ENCODE measurements around the gene GTPBP2.
"Not testable (repeated sequence)": the region's sequence is repeated elsewhere in the genome, so short reads cannot be mapped to it uniquely, and the experiment has no call there.

Gene GTPBP2

DNA sequence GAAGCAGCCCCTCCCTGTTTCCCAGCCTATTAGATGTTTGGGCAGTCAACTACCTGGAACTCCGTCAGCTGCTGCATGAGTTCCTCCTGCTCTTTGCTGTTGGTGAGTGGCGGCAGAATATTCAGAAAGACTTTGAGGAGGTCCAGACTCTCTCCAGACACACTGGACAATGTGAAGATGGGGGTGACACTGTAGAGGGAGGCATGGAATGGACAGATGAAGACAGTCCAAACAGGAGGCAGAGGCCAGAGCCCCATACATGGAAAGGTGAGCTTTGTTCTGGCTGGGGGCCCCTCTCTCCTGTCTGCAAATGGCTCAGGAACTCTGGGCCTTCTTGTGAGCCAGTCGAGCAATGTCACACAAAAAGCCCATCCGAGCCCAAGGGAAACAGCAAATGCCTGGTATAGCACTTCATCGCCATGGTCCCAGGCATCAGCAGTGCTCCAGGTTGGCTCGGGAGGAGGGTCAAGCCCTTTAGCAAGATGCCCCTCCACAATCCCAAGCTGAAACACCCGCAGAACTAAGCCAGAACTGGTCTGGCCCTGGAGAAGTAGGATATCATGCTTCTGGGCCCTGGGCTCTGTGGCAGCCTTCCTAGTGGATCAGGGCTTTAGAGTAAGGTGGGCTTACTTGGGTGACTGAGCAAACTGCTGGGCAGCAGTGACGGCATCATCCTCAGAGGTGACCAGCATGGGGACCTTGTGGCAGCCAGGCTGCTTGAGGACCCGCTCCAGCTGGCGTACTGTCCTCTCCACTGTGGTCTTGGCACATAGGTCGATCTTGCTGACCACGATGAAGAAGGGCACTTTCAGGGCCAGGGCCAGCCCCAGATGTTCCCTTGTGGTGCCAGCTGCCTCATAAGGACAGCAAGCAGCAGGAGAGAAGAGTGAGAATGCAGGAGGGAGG lies 4.9 kb downstream of the GTPBP2 start:
- DNase-seq, result no peak

DNA sequence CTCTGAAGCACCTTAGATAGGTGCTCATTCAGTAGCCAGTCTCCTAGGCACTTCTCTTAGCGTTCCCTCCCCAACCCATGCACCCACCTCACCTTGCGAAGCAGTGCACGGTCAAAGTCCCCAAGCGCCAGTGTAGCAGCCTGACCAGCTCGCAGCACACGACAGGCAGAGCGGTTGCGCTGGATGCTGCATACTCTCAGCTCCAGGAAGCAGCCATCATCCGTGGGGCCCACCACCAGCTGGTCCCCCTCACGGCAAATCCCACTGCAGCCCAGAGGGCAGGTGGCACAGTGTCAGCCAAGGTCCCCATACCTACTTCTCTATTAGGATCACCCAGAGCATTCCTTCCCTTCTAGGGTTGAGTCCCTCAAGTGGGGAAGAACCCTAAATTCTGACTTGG lies 6.5 kb downstream of the GTPBP2 start:
- no peak for DNase-seq

DNA sequence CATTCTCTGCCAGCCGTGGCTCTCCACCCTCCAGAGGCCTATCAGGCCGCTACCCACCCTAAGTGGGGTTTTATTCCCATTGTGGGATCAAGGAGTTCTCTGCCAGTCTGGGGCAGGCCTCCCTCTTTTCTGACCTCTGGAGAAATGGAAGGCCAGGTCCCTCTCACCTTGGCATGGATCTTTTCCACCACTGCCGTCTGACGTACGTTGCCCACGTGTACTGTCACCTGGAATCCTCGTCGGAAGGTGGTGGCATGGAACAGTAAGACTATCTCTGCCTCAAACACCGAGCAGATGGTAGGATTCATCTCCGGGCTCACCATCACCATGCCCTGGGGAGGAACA lies 7.3 kb downstream of the GTPBP2 start:
- no peak for DNase-seq

DNA sequence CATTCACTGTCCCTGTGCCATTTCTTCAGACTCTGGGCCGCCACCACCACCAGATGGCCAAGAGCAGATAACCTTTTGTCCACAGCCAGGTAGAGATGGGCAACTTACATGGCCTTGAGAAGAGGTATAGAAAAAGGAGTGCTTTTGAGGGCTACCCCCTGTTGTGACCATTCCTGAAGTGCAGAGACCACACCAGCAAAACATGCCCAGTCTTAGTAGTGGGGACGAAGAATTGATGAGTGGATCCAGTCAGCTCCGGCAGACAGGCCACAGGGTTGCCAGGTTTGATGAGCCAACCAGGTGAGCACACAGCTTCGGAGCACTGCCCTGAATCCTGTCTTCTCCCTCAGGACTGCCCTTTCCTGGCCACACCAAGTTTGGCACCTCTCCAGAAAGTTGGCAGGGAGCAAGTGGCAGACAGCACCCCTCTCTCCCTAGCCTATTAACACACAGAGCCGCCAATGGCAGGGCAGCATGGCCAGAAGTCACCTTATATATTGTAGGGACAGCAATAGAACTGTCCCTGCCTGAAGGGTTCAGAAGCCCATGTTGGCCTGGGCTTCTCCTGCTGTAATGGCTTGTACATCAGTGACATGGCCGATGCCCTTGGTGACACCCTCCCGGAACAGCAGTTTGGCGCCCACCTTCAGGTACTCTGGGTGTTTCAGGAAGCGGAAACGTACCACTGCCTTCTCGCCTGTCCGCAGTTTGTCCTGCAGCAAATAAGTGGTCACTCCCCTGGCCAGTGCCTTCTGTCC lies 7.8 kb downstream of the GTPBP2 start:
- DNase-seq, result no peak

DNA sequence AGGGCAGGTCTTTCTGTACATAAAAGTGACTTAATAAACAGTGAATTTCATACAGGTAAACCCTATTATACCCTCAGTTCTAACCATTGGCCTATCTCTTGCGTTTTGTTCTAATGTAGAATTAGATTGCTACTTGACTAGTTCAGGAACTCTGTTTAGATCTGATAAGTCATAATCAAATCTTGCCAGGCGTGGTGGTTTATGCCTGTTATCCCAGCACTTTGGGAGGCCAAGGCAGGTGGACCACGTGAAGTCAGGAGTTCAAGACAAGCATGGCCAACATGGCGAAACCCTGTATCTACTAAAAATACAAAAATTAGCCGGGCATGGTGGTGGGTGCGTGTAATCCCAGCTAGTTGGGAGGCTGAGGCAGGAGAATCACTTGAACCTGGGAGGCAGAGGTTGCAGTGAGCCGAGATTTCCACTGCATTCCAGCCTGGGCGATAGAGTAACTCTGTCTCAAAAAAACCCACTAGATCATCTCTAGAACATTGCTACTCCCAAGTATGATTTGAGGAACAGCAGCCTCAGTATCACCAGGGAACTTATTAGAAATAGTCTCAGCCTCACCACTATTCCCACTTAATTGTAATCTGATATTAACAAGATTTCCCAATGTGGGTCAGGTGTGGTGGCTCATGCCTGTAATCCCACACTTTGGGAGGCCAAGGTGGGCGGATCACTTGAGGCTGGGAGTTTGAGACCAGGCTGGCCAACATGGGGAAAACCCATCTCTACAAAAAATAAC lies 12.2 kb downstream of the GTPBP2 start:
- DNase-seq, result no peak

DNA sequence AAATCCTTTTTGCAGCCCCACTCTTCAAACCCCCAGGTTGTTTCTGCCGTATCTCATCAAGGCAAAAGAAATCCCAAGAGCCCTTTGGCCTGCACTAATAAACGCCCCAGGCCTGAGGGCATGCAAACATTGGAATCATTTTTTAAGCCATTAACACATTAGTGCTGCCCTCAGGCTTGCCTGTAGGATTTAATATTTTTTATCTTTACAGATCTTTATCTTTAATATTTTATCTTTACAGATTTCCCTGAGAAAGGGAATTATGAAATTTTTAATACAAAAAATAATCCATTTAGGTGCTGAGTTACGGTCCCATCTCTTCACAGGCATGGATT lies 14.7 kb downstream of the GTPBP2 start:
- DNase-seq, result no peak

DNA sequence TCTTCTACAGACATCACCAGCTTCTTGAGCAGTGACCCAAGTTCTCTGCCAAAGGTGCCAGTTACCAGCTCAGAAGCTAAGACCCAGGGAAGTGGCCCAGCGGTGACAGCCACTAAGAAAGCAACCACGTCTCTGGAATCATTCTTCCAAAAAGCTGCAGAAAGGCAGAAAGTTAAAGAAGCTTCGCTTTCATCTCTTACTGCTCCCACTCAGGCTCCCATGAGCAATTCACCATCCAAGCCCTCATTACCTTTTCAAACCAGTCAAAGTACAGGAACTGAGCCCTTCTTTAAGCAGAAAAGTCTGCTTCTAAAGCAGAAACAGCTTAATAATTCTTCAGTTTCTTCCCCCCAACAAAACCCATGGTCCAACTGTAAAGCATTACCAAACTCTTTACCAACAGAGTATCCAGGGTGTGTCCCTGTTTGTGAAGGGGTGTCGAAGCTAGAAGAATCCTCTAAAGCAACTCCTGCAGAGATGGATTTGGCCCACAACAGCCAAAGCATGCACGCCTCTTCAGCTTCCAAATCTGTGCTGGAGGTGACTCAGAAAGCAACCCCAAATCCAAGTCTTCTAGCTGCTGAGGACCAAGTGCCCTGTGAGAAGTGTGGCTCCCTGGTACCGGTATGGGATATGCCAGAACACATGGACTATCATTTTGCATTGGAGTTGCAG lies 15.2 kb downstream of the GTPBP2 start:
- DNase-seq, result no peak

DNA sequence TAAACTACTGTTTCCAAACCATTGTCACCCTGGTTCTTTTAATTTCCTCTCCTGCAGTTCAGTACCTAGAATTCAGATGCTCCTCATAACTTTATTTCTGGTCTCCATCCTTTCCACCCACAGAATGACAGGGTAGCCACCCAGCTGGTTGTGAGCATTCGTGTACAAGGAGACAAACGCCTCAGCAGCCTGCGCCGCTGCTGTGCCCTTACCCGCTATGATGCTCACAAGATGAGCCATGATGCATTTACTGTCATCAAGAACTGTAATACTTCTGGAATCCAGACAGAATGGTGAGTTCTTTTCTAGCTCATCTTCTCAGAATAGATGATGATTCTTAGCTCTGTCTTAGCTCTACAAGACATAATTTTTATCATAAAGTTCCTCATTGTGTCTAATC lies 18.6 kb downstream of the GTPBP2 start:
- DNase-seq, result no peak

DNA sequence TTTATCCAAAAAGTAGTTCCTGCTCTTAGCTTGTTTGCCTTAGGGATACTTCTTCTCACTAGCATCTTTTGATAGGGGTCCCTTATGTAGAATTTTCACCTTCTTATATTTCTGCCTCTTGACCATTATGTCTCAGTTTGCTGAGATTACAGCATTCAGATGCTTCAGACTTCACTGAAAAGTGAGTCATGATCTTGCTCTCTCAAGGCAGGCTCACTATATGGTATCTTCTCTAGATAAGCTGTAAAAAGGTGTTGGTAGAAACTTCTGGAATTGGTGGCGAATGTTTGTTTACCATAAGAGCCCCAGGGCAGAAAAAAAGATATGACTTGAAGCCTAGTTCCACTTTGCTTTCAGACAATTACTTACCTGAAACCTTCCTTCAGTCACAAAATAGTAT lies 19.7 kb downstream of the GTPBP2 start:
- no peak for DNase-seq

DNA sequence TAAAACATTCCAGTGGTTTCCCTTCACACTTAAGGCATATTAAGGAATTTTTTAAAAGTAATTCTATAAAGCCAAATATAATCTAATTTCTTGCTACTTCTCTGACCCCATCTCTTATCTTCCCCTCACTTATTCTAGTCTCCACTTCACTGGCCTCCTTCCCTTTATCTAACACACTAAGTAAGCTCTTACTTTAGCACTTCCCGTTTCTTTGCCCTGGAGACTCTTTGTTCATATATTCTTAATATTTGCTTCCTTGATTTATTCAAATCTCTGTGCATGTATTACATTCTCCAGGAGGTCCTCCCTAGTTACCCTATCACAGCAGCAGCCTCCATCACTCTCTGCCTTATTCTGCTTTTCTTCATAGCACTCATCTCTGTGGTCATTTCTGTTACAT lies 20.3 kb downstream of the GTPBP2 start:
- DNase-seq, result no peak

DNA sequence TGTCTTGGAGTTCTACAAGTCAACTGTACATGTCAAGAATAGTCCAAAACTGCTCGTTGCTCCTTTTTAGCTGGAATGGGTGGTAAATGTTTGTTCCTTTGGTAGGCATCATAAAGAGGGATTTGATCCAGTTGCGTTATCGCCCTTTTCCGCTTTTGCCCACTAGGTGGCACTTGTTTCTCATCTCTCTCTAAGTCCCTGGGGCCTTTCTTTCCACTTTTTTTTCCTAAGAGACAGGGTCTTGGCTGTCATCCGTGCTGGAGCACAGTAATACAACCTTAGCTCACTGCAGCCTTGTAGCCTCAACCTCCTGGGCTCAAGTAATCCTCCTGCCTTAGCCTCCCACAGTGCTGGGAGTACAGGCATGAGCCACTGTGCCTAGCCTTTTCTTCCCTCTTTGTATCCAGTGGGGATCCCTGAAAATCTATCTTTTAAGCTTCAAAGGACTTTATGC lies 20.7 kb downstream of the GTPBP2 start:
- peak; percentile 39 to 81 for DNase-seq

DNA sequence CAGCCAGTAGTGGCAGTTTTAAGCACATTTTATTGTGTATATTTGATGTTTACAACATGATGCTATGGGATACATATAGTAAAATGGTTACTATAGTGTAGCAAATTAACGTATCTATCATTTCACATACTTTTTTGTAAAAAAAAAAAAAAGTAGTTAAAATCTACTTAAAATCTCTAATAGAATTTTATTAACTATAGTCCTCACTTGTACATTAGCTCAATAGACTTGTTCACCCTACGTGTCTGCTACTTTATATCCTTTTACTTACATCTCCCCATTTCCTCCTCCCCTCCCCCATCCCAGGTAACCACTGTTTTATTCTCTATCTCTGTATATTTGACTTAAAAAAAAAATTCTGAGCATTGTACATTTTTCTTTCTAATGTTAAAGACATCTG lies 23.0 kb downstream of the GTPBP2 start:
- no peak for DNase-seq

DNA sequence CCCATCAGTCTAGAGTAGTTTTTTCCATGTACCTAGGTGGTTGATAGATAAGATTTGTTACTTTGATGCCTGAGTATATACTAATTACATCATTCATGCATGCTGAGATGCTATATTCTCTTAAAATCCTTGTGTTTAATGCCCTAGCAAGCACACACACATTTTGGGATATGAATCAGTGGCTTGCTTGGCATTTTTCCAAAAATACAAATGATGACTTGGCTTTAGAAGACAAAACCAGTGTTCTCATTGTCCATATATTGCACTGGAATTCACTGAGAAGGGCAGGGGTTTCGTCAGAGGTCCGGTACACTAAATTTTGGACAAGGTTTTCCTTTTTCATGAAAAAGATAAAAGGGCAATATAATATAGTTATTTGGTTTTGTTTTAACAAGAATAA lies 24.9 kb downstream of the GTPBP2 start:
- DNase-seq, result no peak

DNA sequence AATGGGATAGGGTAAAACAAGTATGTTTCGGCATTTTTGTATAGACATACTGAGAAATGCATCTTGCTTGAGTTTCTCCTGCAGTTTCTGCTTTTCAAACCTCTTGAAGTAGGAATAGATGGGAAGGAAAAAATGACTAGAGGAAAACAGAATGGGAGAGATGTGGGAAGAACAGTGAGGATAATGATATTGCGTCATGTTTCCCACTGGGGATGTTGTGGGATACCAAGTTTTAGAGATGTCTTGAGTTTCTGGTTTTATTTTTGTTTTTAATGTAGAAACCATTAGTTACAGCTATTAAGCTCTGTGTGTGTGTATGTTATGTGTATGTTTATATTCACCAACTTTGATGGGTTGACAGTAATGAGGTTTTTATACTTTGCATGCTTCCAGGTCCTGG lies 28.5 kb downstream of the GTPBP2 start:
- no peak for DNase-seq

DNA sequence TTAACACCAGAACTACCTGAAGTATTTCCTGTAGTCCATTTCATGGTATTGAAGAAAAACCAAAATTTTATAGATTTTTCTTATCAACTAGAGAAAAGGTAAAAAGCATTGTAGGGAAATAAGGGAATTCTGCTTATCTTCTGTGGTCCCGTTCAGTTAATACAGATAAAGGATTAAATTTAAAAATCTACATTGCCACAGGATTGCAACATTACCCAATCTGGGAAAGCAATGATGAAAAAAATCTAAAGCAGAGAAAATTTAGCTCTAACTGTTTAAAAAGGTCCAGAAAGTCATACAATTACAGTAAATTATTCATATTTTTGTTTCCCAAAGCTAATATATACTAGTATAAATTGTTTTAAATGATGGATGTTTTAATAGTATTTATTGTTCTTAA lies 35.1 kb downstream of the GTPBP2 start:
- no peak for DNase-seq

DNA sequence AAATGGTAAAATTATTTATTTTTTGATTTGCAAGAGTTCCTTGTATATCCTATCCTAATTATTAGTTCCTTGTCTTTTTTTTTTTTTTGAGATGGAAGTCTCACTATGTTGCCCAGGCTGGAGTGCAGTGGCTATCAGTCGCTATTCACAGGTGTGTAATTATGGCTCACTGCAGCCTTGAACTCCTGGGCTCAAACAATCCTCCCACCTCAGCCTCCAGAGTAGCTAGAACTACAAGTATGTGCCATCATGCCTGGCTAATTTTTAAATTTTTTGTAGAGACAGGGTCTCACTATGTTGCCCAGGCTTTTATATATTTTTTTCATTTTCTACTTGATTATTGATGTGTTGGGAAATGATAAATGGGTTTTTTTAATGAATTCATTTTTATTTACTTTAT lies 39.5 kb downstream of the GTPBP2 start:
- not testable (repeated sequence) for DNase-seq

DNA sequence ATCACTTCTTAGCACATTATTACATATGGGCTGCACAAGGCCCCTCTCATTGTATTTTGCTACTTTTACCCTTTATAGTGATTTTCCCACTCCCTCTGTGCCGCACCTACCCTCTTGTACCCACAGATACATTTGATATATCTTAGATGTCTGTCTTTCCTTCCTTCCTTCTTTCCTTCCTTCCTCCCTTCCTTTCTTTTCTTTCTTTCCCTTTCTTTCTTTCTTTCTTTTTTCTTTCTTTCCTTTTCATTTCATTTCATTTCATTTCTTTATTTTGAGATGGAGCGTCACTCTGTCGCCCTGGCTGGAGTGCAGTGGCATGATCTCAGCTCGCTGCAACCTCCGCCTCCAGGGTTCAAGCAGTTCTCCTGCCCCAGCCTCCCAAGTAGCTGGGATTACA lies 40.9 kb downstream of the GTPBP2 start:
- no peak for DNase-seq

DNA sequence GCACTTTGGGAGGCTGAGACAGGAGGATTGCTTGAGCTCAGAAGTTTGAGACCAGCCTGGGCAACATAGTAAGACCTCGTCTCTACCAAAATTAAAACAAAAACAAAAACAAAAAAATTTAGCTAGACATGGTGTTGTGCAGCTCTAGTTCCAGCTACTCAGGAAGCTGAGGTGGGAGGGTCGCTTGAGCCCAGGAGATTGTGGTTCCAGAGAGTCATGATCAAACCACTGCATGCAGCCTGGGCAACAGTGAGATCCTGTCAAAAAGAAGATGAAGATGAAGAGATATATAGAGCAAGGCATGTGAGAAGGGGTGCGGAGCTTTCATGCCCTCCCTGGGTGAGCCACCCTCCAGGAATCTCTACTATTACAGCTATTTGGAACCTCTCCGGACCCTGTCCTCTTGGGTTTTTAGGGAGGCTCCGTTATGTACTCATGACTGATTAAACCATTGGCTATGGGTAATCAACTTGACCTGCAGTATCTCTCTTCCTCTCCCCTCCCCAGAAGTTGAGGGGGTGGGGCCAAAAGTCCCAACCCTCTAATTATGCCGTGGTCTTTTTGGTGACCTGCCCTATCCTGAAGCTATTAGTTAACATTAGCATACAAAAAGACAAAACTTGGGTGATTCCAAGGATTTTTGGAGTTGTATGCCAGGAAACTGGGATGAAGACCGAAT lies 44.0 kb downstream of the GTPBP2 start:
- no peak for DNase-seq

DNA sequence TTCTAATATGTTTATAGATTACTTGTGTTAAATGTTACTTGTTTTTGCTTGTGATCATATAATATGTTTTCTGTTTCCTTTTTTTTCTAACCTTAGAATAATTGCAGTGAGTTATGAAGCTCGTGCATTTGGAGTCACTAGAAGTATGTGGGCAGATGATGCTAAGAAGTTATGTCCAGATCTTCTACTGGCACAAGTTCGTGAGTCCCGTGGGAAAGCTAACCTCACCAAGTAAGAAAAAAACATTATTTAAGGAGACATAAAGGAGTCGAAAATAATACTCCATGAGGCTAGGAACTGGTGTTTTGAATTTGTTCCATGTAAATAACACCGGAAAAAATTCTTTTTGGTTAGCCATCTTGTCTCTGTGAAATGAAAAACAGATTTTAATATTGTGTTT lies 46.2 kb downstream of the GTPBP2 start:
- no peak for DNase-seq

DNA sequence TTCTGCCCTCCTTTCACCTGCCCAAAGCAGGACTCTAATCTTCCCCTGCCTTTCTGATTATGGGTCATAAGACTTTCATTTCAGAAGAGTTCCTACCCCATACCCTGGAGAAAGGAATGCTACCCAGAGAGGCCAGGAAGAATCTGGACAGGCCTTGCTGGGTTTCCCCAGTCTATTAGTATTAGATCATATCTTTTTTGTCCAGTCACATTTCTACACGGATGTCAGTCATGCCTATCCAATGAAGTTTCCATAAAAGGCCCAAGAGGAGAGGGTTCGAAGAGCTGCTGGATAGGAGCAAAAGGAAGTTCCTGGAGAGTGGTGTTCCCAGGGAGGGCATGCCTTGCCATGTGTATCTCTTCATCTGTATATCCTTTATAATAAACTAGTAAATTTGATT lies 49.9 kb downstream of the GTPBP2 start:
- peak in 1 of 2 experiments; percentile 4 for DNase-seq

DNA sequence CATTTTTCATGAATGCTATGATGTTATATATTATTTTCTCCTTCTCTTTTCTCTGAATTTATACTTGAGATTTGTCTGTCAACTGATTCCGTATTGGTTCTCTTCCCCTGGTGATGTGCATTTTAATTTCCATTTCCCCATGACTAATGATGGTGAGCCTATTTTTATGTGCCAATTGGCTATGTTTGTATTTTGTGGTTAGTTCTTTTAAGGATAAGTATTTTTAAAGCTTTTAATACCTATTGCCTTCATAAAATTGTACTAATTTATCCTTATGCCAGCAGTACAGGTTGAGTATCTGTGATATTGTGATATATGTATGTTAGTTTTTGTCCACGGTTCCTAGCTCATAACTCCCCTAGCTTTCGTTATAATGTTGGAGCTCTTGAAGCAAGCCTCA lies 50.3 kb downstream of the GTPBP2 start:
- DNase-seq, result no peak

DNA sequence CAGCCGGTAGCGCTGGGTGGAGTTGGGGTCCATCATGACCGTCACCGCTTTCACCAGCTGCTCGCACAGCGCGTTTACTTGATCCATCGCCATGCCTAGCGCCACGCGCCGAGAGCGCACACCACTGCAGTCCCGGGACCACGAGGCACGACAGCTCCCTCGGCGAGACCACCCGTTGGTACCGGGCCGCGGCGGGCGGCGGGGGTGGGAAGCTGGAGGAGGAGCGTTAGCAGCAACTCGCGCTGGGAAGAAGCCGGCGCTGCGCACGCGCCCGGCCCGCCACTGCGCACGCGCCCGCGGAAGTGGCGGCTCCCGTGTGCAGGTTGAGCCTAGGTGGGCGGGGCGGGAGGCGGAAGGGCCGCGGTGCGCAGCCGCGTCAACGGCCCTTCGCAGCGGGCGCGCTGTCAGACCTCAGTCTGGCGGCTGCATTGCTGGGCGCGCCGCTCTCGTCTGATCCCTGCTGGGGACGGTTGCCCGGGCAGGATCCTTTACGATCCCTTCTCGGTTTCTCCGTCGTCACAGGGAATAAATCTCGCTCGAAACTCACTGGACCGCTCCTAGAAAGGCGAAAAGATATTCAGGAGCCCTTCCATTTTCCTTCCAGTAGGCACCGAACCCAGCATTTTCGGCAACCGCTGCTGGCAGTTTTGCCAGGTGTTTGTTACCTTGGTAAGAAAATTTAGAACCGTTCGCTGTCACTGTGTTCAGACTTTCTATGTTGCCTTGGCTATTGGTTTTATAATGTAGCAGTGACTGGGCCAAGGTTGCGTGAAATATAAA lies 53.1 kb downstream of the GTPBP2 start, which contains the start of the genes POLH and XPO5:
Gene POLH (plus strand): TSS at position 414 of the 780 bp plus-strand sequence. CDS start 6,135 bp downstream, outside the sequence.
Gene XPO5 (minus strand): TSS at position 267 of the 780 bp plus-strand sequence. CDS start 174 bp downstream, at position 93.
- peak; percentile 80 to 96 for DNase-seq
